Activated naive CD8-positive, alpha-beta T cell treated with anti-CD3 and anti-CD28 coated beads for 36 hours (primary cell): ENCODE results near the gene TMEM220. TPM values are rescaled to one million over a fixed set of nuclear protein-coding genes. Genes with fewer than 3 reads are reported as not detected.
"Not testable (repeated sequence)": the region's sequence is repeated elsewhere in the genome, so short reads cannot be mapped to it uniquely, and the experiment has no call there.

Experiments
- DNase-seq: peaks from one replicate; pipeline ENCODE4 v3.0.0; 2021
- H3K27ac Mint-ChIP-seq: one replicate; pipeline ENCODE4 v1.8.0; 2022; ENCODE audit warnings: mild to moderate bottlenecking, moderate library complexity, mixed read lengths
- H3K27me3 Mint-ChIP-seq: one replicate; pipeline ENCODE4 v1.8.0; 2022; ENCODE audit warnings: mild to moderate bottlenecking, mixed read lengths
- H3K36me3 Mint-ChIP-seq: one replicate; pipeline ENCODE4 v1.8.0; 2021; ENCODE audit warnings: mild to moderate bottlenecking, mixed read lengths
- H3K4me1 Mint-ChIP-seq: one replicate; pipeline ENCODE4 v1.8.0; 2021; ENCODE audit warnings: mixed read lengths
- H3K4me3 Mint-ChIP-seq: one replicate; pipeline ENCODE4 v1.8.0; 2022; ENCODE audit warnings: mild to moderate bottlenecking, moderate library complexity, mixed read lengths
- H3K9me3 Mint-ChIP-seq: one replicate; pipeline ENCODE4 v1.8.0; 2022; ENCODE audit warnings: mixed read lengths
- total RNA-seq, 2 experiments: library from RNA; stranded (reverse); gene quantifications; one replicate each; pipeline ENCODE4 v1.2.3, GENCODE V29; 2021

The TMEM220 gene
- total RNA-seq, 2 experiments from 2014 or later, result 1.6 to 2.5 TPM

GRCh38 chr17:10743316-10744009 lies 13.6 kb upstream of the TMEM220 start:
- no peaks in the 10 kb centered on the region for H3K27me3 Mint-ChIP-seq
- DNase-seq, result no peak
- H3K4me1 Mint-ChIP-seq, result peaks cover 6% of the 10 kb centered on the region
- H3K27ac Mint-ChIP-seq, result no peak overlapping the region
- no peaks in the 10 kb centered on the region for H3K36me3 Mint-ChIP-seq
- H3K9me3 Mint-ChIP-seq, result no peaks in the 10 kb centered on the region
- no peak overlapping the region for H3K4me3 Mint-ChIP-seq

GRCh38 chr17:10742431-10742830 lies 12.6 kb upstream of the TMEM220 start:
- Mint-ChIP-seq H3K27ac (no peak overlapping the region), H3K36me3 (no peaks in the 10 kb centered on the region), H3K4me1 (peaks cover 6% of the 10 kb centered on the region), H3K9me3 (no peaks in the 10 kb centered on the region), H3K27me3 (no peaks in the 10 kb centered on the region), H3K4me3 (no peak overlapping the region)
- no peak for DNase-seq

- H3K27me3 Mint-ChIP-seq, result no peaks in the 10 kb centered on the region
- H3K36me3 Mint-ChIP-seq, result no peaks in the 10 kb centered on the region
- H3K27ac Mint-ChIP-seq, result no peak overlapping the region
- DNase-seq, result no peak
- no peak overlapping the region for H3K4me3 Mint-ChIP-seq
- H3K4me1 Mint-ChIP-seq, result peaks cover 10% of the 10 kb centered on the region
- no peaks in the 10 kb centered on the region for H3K9me3 Mint-ChIP-seq
These were observed 11.8 kb upstream of the TMEM220 start for GRCh38 chr17:10741416-10742135.

- no peaks in the 10 kb centered on the region for H3K27me3 Mint-ChIP-seq
- no peaks in the 10 kb centered on the region for H3K9me3 Mint-ChIP-seq
- peaks cover 6% of the 10 kb centered on the region for H3K4me1 Mint-ChIP-seq
- H3K4me3 Mint-ChIP-seq, result no peak overlapping the region
- no peaks in the 10 kb centered on the region for H3K36me3 Mint-ChIP-seq
- no peak for DNase-seq
- no peak overlapping the region for H3K27ac Mint-ChIP-seq
These were observed 9.6 kb upstream of the TMEM220 start for GRCh38 chr17:10739386-10739785.

- H3K4me1 Mint-ChIP-seq, result peaks cover 4% of the 10 kb centered on the region
- H3K27me3 Mint-ChIP-seq, result no peaks in the 10 kb centered on the region
- no peak for DNase-seq
- no peak overlapping the region for H3K27ac Mint-ChIP-seq
- H3K9me3 Mint-ChIP-seq, result no peaks in the 10 kb centered on the region
- no peaks in the 10 kb centered on the region for H3K36me3 Mint-ChIP-seq
- no peak overlapping the region for H3K4me3 Mint-ChIP-seq
These were observed 8.9 kb upstream of the TMEM220 start for GRCh38 chr17:10738521-10739258.

DNA sequence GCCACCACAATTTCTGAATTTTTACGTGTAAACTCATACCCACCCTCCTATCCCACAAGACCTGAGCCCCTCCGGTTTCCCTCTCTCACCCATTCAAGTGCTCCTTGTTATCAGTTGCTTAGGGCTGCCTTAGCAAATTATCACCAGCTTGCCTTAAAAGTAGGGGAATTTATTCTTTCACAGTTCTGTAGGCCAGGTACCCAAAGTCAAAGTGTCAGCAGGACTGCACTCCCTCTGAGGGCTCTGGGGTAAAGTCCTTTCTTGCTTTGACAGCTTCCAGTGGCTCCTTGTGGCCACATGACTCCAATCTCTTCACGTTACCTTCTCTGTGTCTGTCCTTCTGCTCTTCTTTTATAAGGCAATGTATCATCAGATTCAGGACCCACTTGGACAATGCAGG lies 7.9 kb upstream of the TMEM220 start:
- H3K36me3 Mint-ChIP-seq, result no peaks in the 10 kb centered on the region
- H3K27ac Mint-ChIP-seq, result no peak overlapping the region
- no peak for DNase-seq
- no peaks in the 10 kb centered on the region for H3K9me3 Mint-ChIP-seq
- no peaks in the 10 kb centered on the region for H3K27me3 Mint-ChIP-seq
- no peak overlapping the region for H3K4me3 Mint-ChIP-seq
- peaks cover 4% of the 10 kb centered on the region for H3K4me1 Mint-ChIP-seq

- no peaks in the 10 kb centered on the region for H3K27me3 Mint-ChIP-seq
- H3K27ac Mint-ChIP-seq, result no peak overlapping the region
- peak; percentile 37 for DNase-seq
- no peaks in the 10 kb centered on the region for H3K9me3 Mint-ChIP-seq
- H3K4me1 Mint-ChIP-seq, result peaks cover 4% of the 10 kb centered on the region
- H3K4me3 Mint-ChIP-seq, result no peak overlapping the region
- H3K36me3 Mint-ChIP-seq, result no peaks in the 10 kb centered on the region
These were observed 7.4 kb upstream of the TMEM220 start for GRCh38 chr17:10737168-10737622.

- H3K36me3 Mint-ChIP-seq, result no peaks in the 10 kb centered on the region
- H3K27ac Mint-ChIP-seq, result no peak overlapping the region
- no peaks in the 10 kb centered on the region for H3K27me3 Mint-ChIP-seq
These were observed 6.0 kb upstream of the TMEM220 start for GRCh38 chr17:10735821-10736220.

DNA sequence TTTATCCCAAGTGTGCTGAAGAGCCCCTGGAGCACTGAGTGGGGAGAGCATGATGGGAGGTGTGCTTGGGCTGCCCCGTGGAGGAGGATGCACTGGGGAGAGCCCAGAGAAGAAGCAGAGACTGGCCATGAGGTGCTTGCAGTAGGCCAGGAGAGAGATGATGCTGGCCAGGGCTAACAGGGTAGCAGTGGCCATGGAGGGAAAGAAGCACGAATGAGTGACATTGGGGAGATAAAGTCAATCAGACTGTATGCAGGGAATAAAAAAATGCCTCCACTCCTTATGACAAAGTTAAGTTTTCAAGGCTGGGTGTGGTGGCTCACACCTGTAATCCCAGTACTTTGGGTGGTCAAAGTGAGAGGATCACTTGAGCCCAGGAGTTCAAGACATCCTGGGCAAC lies 5.4 kb upstream of the TMEM220 start:
- Mint-ChIP-seq H3K4me1 (peaks cover 8% of the 10 kb centered on the region), H3K36me3 (no peaks in the 10 kb centered on the region), H3K27ac (no peak overlapping the region), H3K9me3 (no peaks in the 10 kb centered on the region), H3K4me3 (no peak overlapping the region), H3K27me3 (no peaks in the 10 kb centered on the region)
- no peak for DNase-seq

More at GRCh38 chr17:10735821-10736220, 6.0 kb upstream of the TMEM220 start:
- Mint-ChIP-seq H3K4me1 (peaks cover 7% of the 10 kb centered on the region), H3K9me3 (no peaks in the 10 kb centered on the region), H3K4me3 (no peak overlapping the region)
- DNase-seq, result no peak

DNA sequence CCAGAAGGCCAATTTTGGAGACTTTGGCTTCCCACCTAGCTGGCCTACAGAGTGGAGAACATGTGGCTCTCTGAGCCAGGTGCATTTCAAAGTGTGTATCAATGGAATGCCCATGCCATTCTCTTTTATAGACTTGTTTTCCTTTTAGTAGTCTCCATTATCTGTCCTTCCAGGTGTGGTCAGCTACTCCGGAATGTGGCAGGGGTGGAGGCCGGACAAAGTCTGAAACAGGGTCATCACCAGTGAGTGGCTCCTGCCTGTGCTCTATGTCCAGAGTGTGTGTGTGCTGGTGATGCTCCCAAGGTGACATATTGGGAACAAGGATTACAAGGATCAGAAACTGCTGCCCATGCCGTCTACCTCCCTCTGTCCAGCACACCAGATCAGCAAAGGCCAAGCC lies 3.8 kb upstream of the TMEM220 start:
- Mint-ChIP-seq H3K4me3 (no peak overlapping the region), H3K9me3 (no peaks in the 10 kb centered on the region), H3K27ac (no peak overlapping the region), H3K4me1 (peaks cover 8% of the 10 kb centered on the region), H3K36me3 (no peaks in the 10 kb centered on the region), H3K27me3 (no peaks in the 10 kb centered on the region)
- no peak for DNase-seq

DNA sequence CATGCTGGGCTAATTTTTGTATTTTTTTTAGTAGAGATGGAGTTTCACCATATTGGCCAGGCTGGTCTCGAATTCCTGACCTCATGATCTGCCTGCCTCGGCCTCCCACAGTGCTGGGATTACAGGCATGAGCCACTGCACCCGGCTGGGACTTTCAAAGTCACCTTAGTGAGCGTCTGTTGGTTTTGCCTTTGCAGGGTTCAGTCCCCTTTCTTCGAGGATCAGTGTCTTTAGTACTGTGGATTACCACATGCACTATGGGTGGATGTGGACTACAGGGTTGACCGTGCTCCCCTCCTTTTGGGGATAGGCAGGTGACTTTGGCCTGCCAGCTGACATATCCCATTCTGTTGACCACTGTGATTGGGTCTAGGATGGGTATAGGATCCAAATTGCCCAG lies 2.3 kb upstream of the TMEM220 start:
- H3K4me1 Mint-ChIP-seq, H3K36me3 Mint-ChIP-seq, H3K27me3 Mint-ChIP-seq, H3K27ac Mint-ChIP-seq, DNase-seq, H3K4me3 Mint-ChIP-seq, H3K9me3 Mint-ChIP-seq: not testable (repeated sequence)

GRCh38 chr17:10731408-10731879 lies 1.6 kb upstream of the TMEM220 start:
- Mint-ChIP-seq H3K27me3 (no peaks in the 10 kb centered on the region), H3K4me3 (peak overlapping the region; percentile 86), H3K9me3 (no peaks in the 10 kb centered on the region), H3K27ac (no peak overlapping the region), H3K36me3 (no peaks in the 10 kb centered on the region), H3K4me1 (peaks cover 9% of the 10 kb centered on the region)
- DNase-seq, result no peak

- H3K36me3 Mint-ChIP-seq, H3K27me3 Mint-ChIP-seq, H3K4me1 Mint-ChIP-seq, H3K9me3 Mint-ChIP-seq: not testable (repeated sequence)
- H3K27ac Mint-ChIP-seq, result peak overlapping the region; percentile 81
- peak; percentile 11 for DNase-seq
- H3K4me3 Mint-ChIP-seq, result peak overlapping the region; percentile 86
These were observed 424 bp upstream of the TMEM220 start for GRCh38 chr17:10730247-10730646.

DNA sequence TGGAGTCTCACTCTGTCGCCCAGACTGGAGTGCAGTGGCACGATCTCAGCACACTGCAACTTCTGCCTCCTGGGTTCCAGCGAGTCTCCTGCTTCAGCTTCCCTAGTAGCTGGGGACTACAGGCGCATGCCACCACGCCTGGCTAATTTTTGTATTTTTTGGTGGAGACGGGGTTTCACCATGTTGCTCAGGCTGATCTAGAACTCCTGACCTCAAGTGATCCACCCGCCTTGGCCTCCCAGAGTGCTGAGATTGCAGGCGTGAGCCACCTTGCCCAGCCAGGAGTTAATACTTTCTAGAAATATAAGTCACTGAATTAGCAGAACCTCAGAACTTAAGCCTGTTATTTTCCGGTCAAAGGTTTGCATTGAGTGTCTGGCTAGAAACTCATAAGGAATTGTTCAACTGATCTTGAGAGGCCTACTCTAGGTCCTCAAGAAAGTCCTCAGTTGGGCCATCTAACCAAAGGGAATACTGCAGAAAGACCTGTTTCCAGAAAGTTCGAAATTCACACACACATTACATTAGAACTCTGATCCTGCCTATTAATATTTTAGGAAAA lies 1.4 kb downstream of the TMEM220 start:
- Mint-ChIP-seq H3K4me3 (no peak overlapping the region), H3K4me1 (peaks cover 9% of the 10 kb centered on the region), H3K9me3 (no peaks in the 10 kb centered on the region), H3K27me3 (no peaks in the 10 kb centered on the region), H3K36me3 (peaks cover 2% of the 10 kb centered on the region), H3K27ac (no peak overlapping the region)
- no peak for DNase-seq

DNA sequence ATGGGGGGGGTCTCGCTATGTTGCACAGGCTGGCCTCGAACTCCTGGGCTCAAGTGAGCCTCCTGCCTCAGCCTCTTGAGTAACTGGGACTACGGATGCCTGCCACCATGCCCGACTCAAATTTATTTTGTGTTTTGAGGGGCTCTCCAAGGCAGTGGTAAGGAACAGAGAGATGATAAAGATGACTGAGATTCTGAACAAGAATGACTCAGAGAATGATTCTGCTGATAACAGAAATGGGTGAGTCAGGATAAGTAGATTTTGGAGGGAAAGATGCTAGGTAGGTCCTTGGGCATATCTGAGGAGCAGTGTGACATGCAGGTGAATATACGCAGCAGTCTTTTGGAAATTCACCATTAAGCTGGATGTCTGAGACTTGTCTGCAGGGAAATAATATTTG lies 2.6 kb downstream of the TMEM220 start:
- DNase-seq, result no peak
- Mint-ChIP-seq H3K27ac (no peak overlapping the region), H3K27me3 (no peaks in the 10 kb centered on the region), H3K4me3 (no peak overlapping the region), H3K9me3 (no peaks in the 10 kb centered on the region), H3K4me1 (peaks cover 9% of the 10 kb centered on the region), H3K36me3 (peaks cover 2% of the 10 kb centered on the region)
